Measurements from ENCODE around the gene SLFN14.

Gene SLFN14

DNA sequence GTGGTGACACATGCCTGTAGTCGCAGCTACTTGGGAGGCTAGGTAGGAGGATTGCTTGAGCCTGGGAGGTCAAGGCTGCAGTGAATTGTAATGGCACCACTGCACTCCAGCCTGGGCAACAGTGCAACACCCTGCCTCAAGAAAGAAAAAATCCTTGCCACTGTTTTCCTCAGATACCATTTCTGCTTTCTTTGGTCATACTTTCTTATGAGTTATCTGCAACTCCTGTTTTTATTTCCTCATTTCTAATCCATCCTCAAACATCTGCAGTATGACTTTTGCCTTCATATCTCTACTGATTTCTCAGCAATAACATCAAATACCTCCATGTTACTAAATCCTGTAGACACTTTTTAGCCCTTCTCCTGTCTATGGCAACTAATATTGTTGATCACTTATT lies 23.4 kb upstream of the SLFN14 start:
- no peaks in the 10 kb centered on the region for H3K9me3 ChIP-seq (ENCODE audit: severe bottlenecking)
- H3K27me3 ChIP-seq (ENCODE audit: insufficient read depth, low read depth, severe bottlenecking), result no peaks in the 10 kb centered on the region
- no peak overlapping the region for H3K27ac ChIP-seq
- no peak for DNase-seq
- TF ChIP-seq, protein P1, sequence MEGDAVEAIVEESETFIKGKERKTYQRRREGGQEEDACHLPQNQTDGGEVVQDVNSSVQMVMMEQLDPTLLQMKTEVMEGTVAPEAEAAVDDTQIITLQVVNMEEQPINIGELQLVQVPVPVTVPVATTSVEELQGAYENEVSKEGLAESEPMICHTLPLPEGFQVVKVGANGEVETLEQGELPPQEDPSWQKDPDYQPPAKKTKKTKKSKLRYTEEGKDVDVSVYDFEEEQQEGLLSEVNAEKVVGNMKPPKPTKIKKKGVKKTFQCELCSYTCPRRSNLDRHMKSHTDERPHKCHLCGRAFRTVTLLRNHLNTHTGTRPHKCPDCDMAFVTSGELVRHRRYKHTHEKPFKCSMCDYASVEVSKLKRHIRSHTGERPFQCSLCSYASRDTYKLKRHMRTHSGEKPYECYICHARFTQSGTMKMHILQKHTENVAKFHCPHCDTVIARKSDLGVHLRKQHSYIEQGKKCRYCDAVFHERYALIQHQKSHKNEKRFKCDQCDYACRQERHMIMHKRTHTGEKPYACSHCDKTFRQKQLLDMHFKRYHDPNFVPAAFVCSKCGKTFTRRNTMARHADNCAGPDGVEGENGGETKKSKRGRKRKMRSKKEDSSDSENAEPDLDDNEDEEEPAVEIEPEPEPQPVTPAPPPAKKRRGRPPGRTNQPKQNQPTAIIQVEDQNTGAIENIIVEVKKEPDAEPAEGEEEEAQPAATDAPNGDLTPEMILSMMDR (IDR thresholded peaks at IDR 0.05; ENCODE audit: low read depth, low read length), result no peak
- no peak overlapping the region for H3K4me3 ChIP-seq (ENCODE audit: low read depth, low read length)
- H3K36me3 ChIP-seq, result peaks cover 5% of the 10 kb centered on the region

DNA sequence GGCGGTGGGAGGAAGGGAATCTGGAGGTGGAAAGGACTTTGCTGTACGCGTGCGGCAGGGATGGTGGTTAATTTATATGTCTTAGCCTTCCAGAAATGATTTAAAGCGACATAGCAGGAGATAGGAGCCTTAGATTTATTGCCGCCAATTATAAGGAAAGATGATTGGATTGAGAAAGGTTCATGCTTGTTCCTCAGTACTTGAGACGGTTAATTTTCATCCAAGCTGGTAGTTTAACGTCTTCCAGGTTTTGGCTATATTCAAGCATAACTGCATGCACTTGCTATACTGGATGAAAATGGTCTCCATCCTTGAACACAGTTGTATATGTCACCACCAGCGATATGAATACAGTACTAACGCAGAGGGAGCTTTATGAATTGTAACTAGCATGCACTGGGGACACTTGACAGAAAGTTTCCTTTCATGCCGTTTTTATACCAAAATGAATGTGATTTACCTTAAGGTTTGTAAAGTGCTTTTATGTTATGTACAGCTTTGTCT lies 18.4 kb upstream of the SLFN14 start:
- no peaks in the 10 kb centered on the region for H3K27me3 ChIP-seq (ENCODE audit: insufficient read depth, low read depth, severe bottlenecking)
- no peaks in the 10 kb centered on the region for H3K9me3 ChIP-seq (ENCODE audit: severe bottlenecking)
- peaks cover 6% of the 10 kb centered on the region for H3K36me3 ChIP-seq
- peak overlapping the region; percentile 88 for H3K4me3 ChIP-seq (ENCODE audit: low read depth, low read length)
- peak overlapping the region; percentile 92 for H3K27ac ChIP-seq
- no peak for DNase-seq
- TF ChIP-seq, protein P1 (IDR thresholded peaks at IDR 0.05; ENCODE audit: low read depth, low read length), result no peak

DNA sequence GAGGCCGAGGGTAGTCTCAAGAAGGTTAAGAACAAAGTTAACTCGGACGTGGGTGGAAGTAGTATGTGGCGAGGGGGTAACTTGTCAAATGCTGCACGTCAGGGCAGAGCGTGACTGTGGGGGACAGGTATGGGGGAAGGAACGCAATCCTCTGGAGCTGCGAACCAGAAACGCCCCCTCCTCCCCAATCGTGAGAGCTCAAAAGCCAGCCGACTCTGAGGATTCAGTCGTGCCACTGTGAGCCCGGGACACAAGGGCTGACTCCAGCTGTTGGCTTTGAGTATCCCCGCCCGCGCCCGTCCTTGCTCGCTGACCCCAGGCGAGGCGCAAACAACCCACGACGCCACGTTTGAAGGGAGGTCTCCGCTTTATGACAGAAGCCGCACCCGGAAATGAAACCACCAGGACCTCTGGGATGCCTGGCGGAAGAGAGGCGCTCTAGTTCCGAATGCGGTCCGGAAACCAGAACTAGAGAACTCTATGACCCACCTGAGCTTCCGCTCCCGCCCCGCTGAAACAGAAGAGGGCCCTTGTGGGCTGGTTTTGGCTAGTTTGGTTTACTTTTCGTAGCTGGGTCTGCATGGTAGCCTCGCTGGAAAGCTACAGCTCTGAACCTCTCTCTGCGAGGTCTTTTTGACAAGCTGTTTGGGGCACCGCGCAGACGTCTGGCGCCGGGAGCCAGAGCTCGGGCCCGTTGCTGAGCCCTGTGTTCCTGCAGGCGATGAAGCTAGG lies 17.7 kb upstream of the SLFN14 start, which contains the start of gene PEX12:
PEX12 (minus strand) TSS at position 375 of the 732 bp plus-strand sequence. CDS start 550 bp downstream, outside the sequence.
- Histone ChIP-seq H3K9me3 (ENCODE audit: severe bottlenecking) (no peaks in the 10 kb centered on the region), H3K27ac (peak within 1 kb of the TSS; percentile 92), H3K27me3 (ENCODE audit: insufficient read depth, low read depth, severe bottlenecking) (no peaks in the 10 kb centered on the region), H3K36me3 (peaks cover 11% of the 10 kb centered on the region), H3K4me3 (ENCODE audit: low read depth, low read length) (peak within 1 kb of the TSS; percentile 88)
- DNase-seq, result peak; percentile 93
- TF ChIP-seq, protein P1 (IDR thresholded peaks at IDR 0.05; ENCODE audit: low read depth, low read length), result 0 out of 2 replicates have a peak, but pooled peaks have one; percentile 0

DNA sequence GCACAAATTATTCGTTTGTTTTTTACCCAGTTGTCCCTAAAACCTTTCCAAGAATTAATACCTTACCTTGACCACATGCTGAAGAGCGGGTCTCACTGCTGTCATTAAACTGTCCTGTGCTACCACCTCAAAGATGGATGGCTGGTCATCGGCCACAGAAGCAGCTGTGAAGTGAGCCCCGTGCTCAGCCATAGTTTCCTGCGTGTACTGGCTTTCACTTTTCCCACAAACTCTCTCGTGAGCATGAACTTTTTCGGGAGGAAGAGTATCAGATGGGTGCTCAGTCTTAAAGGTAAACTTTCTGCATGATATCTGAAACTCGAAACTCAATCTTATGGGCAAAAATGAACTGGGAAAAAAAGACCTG lies 17.2 kb upstream of the SLFN14 start:
- Histone ChIP-seq H3K27me3 (ENCODE audit: insufficient read depth, low read depth, severe bottlenecking) (no peaks in the 10 kb centered on the region), H3K9me3 (ENCODE audit: severe bottlenecking) (no peaks in the 10 kb centered on the region), H3K36me3 (peaks cover 11% of the 10 kb centered on the region), H3K27ac (peak overlapping the region; percentile 92; the same call in 1 of the 2 replicates), H3K4me3 (ENCODE audit: low read depth, low read length) (peak overlapping the region; percentile 88)
- TF ChIP-seq, protein P1 (IDR thresholded peaks at IDR 0.05; ENCODE audit: low read depth, low read length), result no peak
- no peak for DNase-seq

DNA sequence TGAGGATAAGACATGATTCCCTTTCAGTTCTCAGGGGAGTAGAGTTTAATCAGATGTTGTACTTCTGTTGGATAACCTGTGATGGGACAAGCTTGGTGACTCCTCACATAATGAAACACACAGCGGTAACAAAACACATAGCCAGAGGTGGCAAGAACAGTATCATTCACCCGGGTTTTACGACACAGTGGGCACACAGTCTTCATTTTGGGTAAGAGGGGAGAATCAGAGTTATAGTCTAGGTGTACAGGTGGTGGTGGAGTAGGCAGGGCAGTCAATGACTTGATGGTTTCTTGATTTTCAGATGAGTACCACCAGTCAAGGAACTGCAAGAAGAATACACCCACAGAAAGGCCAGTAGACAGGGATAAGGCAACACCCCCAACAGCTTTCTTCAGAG lies 15.1 kb upstream of the SLFN14 start:
- Histone ChIP-seq H3K27ac (no peak overlapping the region), H3K9me3 (ENCODE audit: severe bottlenecking) (no peaks in the 10 kb centered on the region), H3K36me3 (peaks cover 23% of the 10 kb centered on the region), H3K27me3 (ENCODE audit: insufficient read depth, low read depth, severe bottlenecking) (no peaks in the 10 kb centered on the region), H3K4me3 (ENCODE audit: low read depth, low read length) (no peak overlapping the region)
- TF ChIP-seq, protein P1 (IDR thresholded peaks at IDR 0.05; ENCODE audit: low read depth, low read length), result no peak
- no peak for DNase-seq
